Skin epidermis (tissue), 12 donors: ENCODE results near the gene GRM1.
"Not testable (repeated sequence)": the region's sequence is repeated elsewhere in the genome, so short reads cannot be mapped to it uniquely, and the experiment has no call there.

Experiments
- H3K27ac ChIP-seq, 21 experiments: fragments of 200-600 bp; sonication (generic) in 11 of 21; one replicate each; pipeline ENCODE4 v1.5.0; 2020; ENCODE audit warnings: mild to moderate bottlenecking in 3 of 21, inconsistent platforms in 2 of 21, moderate library complexity in 2 of 21
- H3K4me3 ChIP-seq, 7 experiments: fragments of 200-600 bp; sonication (generic) in 2 of 7; one replicate each; pipeline ENCODE4 v1.5.0; 2020; ENCODE audit warnings: inconsistent platforms in 2 of 7, mild to moderate bottlenecking in 2 of 7, moderate library complexity in 1 of 7

Gene GRM1

DNA sequence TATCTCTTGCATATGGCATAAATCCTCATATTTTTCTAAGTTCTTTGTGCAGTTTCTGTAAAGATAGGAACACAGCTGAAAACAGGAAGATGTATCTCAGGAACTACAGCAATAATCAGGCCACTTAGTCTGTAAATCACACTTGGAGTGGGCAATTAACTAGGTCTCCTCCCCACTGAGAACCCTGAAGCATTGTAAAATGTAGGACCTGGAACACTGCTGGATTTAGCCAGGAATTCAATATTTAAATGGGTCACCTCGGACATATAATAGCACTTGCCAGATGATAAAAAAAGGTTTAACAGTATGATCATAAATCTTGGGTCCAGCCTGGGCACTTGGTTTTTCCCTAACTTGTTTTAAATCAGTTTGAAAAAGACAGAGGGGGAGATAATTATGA is 155.0 kb downstream of the GRM1 start:
- Histone ChIP-seq H3K4me3 (no peak overlapping the region), H3K27ac (no peak overlapping the region)

- Histone ChIP-seq H3K4me3 (no peak overlapping the region), H3K27ac (no peak overlapping the region)
These were observed 155.8 kb downstream of the GRM1 start for GRCh38 chr6:146184701-146185100.

GRCh38 chr6:146189131-146189530 is 160.3 kb downstream of the GRM1 start:
- H3K27ac ChIP-seq = no peak overlapping the region
- H3K4me3 ChIP-seq = no peak overlapping the region

GRCh38 chr6:146190581-146190980 is 161.7 kb downstream of the GRM1 start:
- no peak overlapping the region for H3K27ac ChIP-seq
- H3K4me3 ChIP-seq = no peak overlapping the region

DNA sequence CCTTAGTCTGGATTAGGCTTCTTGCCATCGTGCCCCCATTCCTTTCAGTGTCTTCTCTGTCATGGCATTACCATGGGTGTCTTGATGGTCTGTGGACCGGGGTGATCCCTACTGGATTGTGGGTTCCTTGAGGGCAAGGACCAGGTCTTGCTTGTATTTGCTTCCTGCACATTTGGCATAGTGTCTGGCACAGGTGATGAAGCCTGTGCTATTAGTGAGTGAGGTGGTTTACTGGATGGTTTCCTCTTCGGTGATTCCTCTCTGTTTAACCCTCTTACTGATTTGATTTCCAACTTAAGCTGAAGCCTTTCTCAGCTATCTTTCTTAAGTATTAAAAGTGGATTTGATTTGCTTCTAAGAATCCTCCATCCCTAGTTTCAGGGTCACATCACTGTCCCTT is 162.3 kb downstream of the GRM1 start:
- Histone ChIP-seq H3K27ac (no peak overlapping the region), H3K4me3 (no peak overlapping the region)

DNA sequence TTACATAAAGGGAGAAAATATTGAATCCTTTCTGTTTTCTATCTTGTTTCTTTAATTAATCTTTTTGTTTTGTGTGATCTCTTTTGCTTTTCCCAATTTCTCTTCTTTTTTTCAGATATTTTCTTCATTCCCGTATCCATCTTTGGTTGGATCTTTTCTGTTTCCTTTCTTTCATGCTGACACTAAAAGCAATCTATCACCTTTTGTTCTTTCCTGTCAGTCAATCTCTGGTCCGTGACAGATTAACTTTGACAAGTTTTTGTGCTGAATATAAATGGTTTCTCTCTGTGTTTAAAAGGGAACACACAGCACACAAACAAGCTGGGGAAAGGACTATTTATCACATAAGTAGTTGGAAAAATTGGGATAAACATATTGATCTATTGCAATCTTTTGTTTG is 162.8 kb downstream of the GRM1 start:
- Histone ChIP-seq H3K27ac (no peak overlapping the region), H3K4me3 (no peak overlapping the region)

DNA sequence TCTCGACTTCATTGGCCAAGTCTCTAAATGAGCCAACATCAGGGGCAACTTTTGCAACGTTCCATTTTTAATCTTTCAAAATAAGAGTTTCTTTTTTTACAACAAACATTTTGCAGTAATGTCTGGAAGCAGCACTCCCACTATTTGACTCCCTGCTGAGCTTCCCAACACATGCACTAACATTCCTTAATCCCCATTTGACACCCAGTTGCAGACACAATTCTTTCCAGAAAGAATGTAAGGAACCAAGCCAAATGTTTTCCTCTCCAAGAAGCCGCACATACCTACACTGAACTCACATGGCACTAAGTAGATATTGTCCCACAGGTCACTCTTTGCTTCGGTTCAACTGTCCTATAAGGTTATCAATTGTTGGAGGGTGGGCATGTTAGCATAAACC is 165.6 kb downstream of the GRM1 start:
- no peak overlapping the region for H3K4me3 ChIP-seq
- H3K27ac ChIP-seq = no peak overlapping the region

DNA sequence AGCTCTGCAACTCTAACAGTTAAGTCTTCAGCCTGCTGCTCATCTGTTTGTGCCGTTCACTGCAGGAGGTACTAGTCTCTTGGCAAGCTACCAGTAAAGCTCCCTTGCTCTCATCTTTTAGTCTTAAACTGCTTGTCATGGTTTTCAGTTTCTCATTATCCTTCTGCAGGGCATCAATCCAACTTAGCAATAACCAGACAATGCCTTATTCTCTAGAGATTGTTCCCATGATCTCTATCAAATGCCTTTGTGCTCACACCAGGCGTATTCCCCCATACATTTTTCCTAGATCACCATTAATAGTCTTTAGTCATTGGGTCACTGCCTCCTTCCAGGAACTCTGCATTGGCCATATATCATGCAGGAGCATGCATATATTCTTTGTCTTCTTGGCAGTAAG is 171.3 kb downstream of the GRM1 start:
- no peak overlapping the region for H3K27ac ChIP-seq
- no peak overlapping the region for H3K4me3 ChIP-seq

DNA sequence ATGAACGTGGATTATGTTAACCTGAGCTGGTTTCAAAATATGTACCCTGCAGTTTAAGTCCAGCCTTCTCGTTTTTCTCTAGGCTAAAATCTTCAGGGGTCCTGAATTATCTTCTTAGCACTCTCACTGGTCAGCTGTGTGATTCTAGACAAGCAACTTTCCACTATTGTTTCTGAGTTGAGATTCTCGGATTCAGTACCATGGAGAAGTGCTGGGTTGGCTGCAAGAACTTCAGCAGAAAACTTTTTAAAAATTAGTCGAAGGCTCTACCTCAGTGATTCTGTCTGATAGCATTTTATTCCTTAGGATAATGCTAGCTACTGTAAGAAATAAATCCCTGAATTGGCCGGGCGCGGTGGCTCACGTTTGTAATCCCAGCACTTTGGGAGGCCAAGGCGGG is 173.7 kb downstream of the GRM1 start:
- H3K27ac ChIP-seq = no peak overlapping the region

DNA sequence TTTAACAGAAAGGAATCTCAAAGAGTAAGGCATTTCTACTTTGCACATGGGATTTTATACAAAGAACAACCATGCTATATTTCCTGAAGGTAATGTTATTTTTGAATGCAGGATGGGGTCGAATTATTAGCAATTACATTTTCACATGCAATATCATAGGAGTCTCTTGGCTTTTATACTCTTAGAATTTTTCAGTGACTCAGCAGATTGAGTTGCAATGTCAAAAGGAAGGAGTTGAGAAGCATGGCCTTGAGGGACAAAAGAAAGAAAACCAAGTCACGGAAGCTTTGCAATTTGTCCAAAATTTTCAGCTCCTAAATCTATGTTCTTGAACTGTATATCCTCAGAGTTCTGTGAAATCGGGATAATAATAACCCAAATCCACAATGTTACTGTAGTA is 181.1 kb downstream of the GRM1 start:
- no peak overlapping the region for H3K4me3 ChIP-seq
- H3K27ac ChIP-seq = no peak overlapping the region

More for the DNA sequence above, 173.7 kb downstream of the GRM1 start:
- no peak overlapping the region for H3K4me3 ChIP-seq

- H3K4me3 ChIP-seq = no peak overlapping the region
These were observed 181.7 kb downstream of the GRM1 start for GRCh38 chr6:146210406-146211083.

DNA sequence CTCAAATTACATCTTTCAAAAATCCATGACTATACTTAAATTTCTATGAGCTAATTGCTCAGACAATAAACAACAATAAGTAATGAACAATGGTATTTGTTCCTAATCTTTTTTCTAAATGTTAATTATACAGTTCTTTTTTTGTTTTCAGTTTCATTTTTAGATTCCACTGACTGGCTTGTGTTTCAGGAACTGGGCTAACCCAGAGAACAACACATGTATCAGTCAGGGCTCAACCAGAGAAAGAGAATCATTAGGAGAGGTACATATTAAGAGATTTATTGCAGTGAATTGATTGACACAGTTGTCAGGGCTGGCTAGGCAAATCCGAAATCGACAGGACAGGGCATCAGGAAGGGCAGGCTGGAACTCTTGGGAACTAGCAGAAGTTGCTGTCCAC is 182.8 kb downstream of the GRM1 start:
- Histone ChIP-seq H3K4me3 (no peak overlapping the region), H3K27ac (no peak overlapping the region)

More at GRCh38 chr6:146210406-146211083, 181.7 kb downstream of the GRM1 start:
- H3K27ac ChIP-seq = no peak overlapping the region

DNA sequence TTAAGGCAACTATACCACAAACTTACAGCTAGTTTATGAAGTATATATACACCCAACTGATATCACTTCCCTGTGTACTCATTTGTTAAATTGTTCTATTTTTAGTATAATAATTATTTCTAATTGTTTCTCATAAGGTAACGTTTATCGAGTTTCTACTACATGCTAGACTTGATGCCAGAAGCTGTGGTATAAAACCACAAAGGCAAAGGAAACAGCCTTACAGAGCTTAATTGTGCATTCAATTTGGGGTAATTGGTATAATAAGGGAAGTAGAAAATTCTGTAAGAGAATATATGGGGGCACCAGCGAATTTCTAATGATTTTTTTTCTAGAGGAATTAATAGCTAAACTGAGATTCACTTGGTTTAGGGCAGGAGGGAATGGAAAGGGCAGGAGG is 183.9 kb downstream of the GRM1 start:
- no peak overlapping the region for H3K4me3 ChIP-seq
- H3K27ac ChIP-seq = no peak overlapping the region

DNA sequence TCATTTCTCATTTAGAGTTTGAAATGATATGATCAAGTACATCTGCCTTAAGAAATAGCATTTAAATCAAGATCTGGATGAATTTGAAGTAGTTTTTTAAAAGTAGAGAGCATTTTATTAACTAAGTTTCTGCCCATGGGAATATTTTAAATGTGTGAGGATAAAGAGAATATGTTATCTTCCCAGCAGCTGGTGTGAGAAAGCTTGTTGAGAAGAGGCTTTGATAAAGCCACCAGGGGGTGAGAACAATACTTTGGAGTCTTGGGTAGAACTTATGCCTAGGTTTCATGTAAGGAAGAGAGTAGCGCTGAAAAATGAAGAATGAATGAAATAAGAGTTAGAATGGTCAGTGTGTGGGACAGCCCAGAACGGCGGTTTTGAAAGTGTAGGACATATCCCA is 190.2 kb downstream of the GRM1 start:
- Histone ChIP-seq H3K4me3 (no peak overlapping the region), H3K27ac (no peak overlapping the region)

- H3K4me3 ChIP-seq = no peak overlapping the region
- no peak overlapping the region for H3K27ac ChIP-seq
These were observed 195.6 kb downstream of the GRM1 start for GRCh38 chr6:146224449-146224848.

GRCh38 chr6:146224988-146225387 is 196.1 kb downstream of the GRM1 start:
- Histone ChIP-seq H3K27ac (no peak overlapping the region), H3K4me3 (no peak overlapping the region)

DNA sequence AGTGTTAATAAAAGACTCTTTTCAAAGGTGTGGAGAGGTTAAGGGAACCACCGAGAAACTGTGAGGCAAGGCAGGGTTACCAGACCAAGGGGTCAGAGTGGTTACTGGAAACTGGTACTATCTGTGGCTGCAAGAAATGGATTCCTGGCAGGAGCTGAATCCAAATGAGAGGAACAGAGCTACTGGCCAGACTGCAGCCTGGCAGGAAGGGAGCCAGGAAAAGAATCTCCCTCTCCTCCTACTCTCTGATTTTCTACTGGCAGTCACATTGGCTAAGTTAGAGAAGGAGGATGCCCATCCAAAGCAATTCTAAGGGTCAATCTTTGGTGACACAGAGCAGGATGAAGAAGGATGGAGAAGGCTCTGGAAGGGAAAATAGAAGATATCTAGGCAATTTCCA is 211.5 kb downstream of the GRM1 start:
- Histone ChIP-seq H3K4me3 (no peak overlapping the region), H3K27ac (no peak overlapping the region)

DNA sequence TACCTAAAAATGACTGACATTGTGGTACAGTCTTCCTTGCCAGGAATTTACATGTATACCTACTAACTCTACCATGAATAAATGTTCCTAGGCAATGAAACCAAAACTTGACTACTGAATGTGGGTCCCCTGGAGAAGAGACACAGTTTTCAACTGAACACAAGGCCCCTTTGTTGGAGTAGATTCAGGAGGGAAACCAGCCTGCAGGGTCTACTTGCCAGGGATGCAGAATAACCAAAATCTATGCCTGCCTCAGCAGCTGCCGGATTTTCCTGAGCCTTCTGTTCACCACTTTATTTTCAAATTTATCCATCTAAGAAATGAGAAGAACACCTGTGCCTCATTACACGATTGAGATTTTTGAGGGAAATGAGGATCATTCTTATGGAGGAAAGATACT is 211.9 kb downstream of the GRM1 start:
- Histone ChIP-seq H3K27ac (no peak overlapping the region), H3K4me3 (no peak overlapping the region)

DNA sequence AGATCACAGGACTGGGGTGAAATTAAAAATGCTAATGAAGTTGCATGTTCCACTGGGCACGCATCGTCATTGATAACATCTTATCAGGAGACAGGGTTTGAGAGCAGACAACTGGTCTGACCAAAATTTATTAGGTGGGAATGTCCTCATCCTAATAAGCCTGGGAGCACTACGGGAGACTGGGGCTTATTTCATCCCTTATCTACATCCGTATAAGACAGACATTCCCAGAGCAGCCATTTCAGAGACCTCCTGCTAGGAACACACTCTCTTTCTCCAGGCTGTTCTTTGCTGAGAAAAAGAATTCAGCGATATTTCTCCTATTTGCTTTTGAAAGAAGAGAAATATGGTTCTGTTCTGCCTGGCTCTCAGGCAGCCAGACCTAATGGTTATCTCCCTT is 214.8 kb downstream of the GRM1 start:
- H3K27ac ChIP-seq, H3K4me3 ChIP-seq: not testable (repeated sequence)

- H3K27ac ChIP-seq = no peak overlapping the region
- no peak overlapping the region for H3K4me3 ChIP-seq
These were observed 215.8 kb downstream of the GRM1 start for GRCh38 chr6:146244630-146245143.

DNA sequence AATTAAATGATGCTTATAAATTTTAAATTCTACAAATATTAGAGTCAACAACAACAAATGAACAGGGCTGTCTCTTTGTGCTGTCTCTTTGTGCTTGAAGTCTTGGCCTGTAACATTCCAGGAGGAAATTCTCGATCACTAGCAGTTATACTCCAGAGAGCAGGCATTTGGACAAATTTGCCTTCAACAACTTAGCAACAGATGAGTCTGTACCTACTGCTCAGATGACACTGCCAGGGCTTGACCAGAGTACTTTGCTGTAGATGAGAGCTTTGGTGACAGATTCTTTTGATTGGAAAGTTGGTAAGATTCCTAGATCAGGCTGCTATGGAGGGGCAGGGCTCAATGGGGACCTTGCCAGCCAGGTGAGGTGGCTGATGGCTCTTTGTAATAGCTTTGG is 217.2 kb downstream of the GRM1 start:
- Histone ChIP-seq H3K4me3 (no peak overlapping the region), H3K27ac (no peak overlapping the region)

DNA sequence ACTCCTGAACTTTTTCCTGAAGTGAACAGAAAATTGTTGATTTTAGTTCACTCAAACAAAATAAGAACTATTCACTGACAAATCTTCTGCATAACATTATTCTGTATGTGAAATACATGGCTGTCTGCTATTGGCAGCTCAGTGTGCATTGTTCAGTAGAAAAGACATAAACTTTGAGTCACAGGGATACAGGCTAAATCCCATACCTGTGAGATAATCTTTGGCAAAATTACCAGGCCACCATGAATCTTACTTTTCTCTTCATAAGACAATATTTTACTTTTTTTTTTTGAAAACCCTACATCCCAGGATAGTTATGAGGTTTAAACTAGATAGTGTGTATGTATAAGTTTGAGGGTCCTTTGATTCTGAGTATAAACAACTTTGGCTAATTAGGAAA is 224.8 kb downstream of the GRM1 start:
- Histone ChIP-seq H3K27ac (peak overlapping the region in 1 of 21 experiments; percentile 60), H3K4me3 (no peak overlapping the region)
